Hepatocyte (in vitro differentiated cells): Measurements from ENCODE around the gene KNOP1. TPM values are rescaled to one million over a fixed set of nuclear protein-coding genes. Genes with fewer than 3 reads are reported as not detected.

Experiments
- DNase-seq: peaks from one replicate; pipeline ENCODE4 v3.0.0-alpha.2; 2016; ENCODE audit warnings: low spot score
- H2AFZ ChIP-seq: fragments of 200-600 bp; sonication (generic); 2 replicates; pipeline ENCODE4 v1.6.0; 2016; ENCODE audit warnings: antibody characterized with exemption, mild to moderate bottlenecking
- H3K27ac ChIP-seq: fragments of 200-600 bp; sonication (generic); 2 replicates; pipeline ENCODE4 v1.5.1; 2016; ENCODE audit warnings: mild to moderate bottlenecking
- H3K27me3 ChIP-seq: fragments of 200-600 bp; sonication (generic); 2 replicates; pipeline ENCODE4 v1.6.1; 2016
- H3K36me3 ChIP-seq: fragments of 200-600 bp; sonication (generic); replicated peaks from 2 replicates; pipeline ENCODE4 v1.5.1; 2016; ENCODE audit warnings: low read depth; ENCODE audit not compliant: insufficient read depth
- H3K4me1 ChIP-seq: fragments of 200-600 bp; sonication (generic); 2 replicates; pipeline ENCODE4 v1.5.1; 2016; ENCODE audit warnings: mild to moderate bottlenecking, moderate library complexity; ENCODE audit not compliant: insufficient read depth
- H3K4me2 ChIP-seq: fragments of 200-600 bp; sonication (generic); 2 replicates; pipeline ENCODE4 v1.6.0; 2016
- H3K4me3 ChIP-seq: fragments of 200-600 bp; sonication (generic); 2 replicates; pipeline ENCODE4 v1.5.1; 2016; ENCODE audit warnings: mild to moderate bottlenecking
- H3K79me2 ChIP-seq: fragments of 200-600 bp; sonication (generic); 2 replicates; pipeline ENCODE4 v1.6.0; 2017; ENCODE audit warnings: mild to moderate bottlenecking
- H3K9me2 ChIP-seq: fragments of 200-600 bp; sonication (generic); replicated peaks from 2 replicates; pipeline ENCODE4 v1.6.0; 2017; ENCODE audit warnings: mild to moderate bottlenecking; ENCODE audit not compliant: insufficient read depth
- H3K9me3 ChIP-seq: fragments of 200-600 bp; sonication (generic); 2 replicates; pipeline ENCODE4 v1.5.1; 2016; ENCODE audit warnings: low read depth, mild to moderate bottlenecking
- H4K20me1 ChIP-seq: fragments of 200-600 bp; sonication (generic); 2 replicates; pipeline ENCODE4 v1.6.0; 2016; ENCODE audit warnings: mild to moderate bottlenecking; ENCODE audit not compliant: insufficient read depth, poor library complexity, severe bottlenecking
- EZH2 ChIP-seq: fragments of 200-600 bp; sonication (generic); IDR thresholded peaks from 2 replicates; pipeline ENCODE4 v1.6.1; 2016; ENCODE audit warnings: antibody characterized with exemption, mild to moderate bottlenecking, borderline replicate concordance
- EZH2phosphoT487 ChIP-seq: fragments of 200-600 bp; sonication (generic); IDR thresholded peaks from one replicate; pipeline ENCODE4 v1.6.1; 2018; ENCODE audit warnings: antibody characterized with exemption, mild to moderate bottlenecking, low read depth, moderate library complexity; ENCODE audit not compliant: unreplicated experiment, severe bottlenecking
- WGBS: methylation state at CpG from one replicate; pipeline ENCODE4 v1.1.6; 2016; ENCODE audit warnings: low lambda C conversion rate; ENCODE audit errors: missing lambda C conversion rate; 5-methylcytosine and 5-hydroxymethylcytosine counted together
- polyA plus RNA-seq: library from polyadenylated mRNA; unstranded; fragments of >200 nt; fragmentation: Nextera tagmentation; extraction: Ambion mirVana; gene quantifications from 2 replicates; pipeline ENCODE4 v1.2.1, GENCODE V29; 2016
- total RNA-seq: library from RNA; depleted of rRNA; stranded (reverse); fragments of >200 nt; gene quantifications from 2 replicates; pipeline ENCODE4 v1.2.3, GENCODE V29; 2014
- TF ChIP-seq, protein P1 (sequence below): fragments of 200-600 bp; sonication (generic); IDR thresholded peaks from 2 replicates; pipeline ENCODE4 v1.5.1; 2016; ENCODE audit warnings: antibody characterized with exemption, mild to moderate bottlenecking; ENCODE audit not compliant: poor library complexity

KNOP1 gene
- total and polyA plus RNA-seq, 2 experiments from 2014 or later: 19.4 to 30.4 TPM

DNA sequence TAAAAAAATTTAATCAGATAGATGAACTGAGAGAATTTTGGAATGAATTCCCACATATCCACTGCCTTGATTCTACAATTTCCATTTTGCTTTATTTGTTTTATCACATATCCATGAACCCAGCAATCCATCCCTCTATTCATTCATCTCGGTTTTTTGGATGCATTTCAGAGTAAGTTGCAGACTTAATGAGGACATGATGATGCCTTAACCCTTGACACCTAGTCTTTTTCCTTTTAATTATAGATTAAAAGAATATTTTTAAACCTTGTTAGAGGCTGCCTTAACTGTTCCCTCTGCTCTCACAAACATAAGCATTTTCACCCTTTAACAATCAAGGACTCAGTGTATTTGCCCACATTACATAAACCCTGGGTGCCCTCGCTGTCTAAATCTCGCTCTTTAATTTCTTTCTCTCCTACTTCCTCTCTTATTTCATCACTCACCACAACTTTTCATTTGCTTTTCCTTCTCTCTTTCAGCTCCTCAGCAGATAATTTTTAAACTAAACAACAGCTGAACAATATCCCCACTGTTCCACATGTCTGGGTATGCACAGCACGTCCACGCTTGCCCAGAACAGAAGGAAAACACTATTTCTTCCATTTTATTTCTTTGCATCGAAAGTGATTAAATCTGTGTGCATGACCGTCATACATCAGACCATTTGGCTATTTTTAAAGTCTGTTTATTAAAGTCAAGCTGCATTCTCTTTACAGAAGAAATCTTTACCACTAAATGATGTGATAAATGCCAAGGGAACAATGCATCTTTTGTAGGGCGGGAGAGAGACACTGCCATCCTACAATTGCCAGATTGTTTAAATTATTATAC is 40.0 kb upstream of the KNOP1 start:
- TF ChIP-seq EZH2phosphoT487 (no peak), EZH2 (no peak)
- TF ChIP-seq, protein P1, sequence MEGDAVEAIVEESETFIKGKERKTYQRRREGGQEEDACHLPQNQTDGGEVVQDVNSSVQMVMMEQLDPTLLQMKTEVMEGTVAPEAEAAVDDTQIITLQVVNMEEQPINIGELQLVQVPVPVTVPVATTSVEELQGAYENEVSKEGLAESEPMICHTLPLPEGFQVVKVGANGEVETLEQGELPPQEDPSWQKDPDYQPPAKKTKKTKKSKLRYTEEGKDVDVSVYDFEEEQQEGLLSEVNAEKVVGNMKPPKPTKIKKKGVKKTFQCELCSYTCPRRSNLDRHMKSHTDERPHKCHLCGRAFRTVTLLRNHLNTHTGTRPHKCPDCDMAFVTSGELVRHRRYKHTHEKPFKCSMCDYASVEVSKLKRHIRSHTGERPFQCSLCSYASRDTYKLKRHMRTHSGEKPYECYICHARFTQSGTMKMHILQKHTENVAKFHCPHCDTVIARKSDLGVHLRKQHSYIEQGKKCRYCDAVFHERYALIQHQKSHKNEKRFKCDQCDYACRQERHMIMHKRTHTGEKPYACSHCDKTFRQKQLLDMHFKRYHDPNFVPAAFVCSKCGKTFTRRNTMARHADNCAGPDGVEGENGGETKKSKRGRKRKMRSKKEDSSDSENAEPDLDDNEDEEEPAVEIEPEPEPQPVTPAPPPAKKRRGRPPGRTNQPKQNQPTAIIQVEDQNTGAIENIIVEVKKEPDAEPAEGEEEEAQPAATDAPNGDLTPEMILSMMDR: no peak
- peak overlapping the region; percentile 45 for H3K4me2 ChIP-seq
- H3K4me3 ChIP-seq: no peak overlapping the region
- DNase-seq: no peak
- H3K9me2 ChIP-seq: no peaks in the 10 kb centered on the region
- no peak overlapping the region for H2AFZ ChIP-seq
- H3K79me2 ChIP-seq: no peaks in the 10 kb centered on the region
- H3K27me3 ChIP-seq: no peaks in the 10 kb centered on the region
- peak overlapping the region; percentile 63 for H3K27ac ChIP-seq
- WGBS: 52% methylated on average over 8 of the region's 8 CpGs
- H3K4me1 ChIP-seq: peaks cover 24% of the 10 kb centered on the region
- H3K36me3 ChIP-seq: no peaks in the 10 kb centered on the region
- no peaks in the 10 kb centered on the region for H4K20me1 ChIP-seq
- H3K9me3 ChIP-seq: no peaks in the 10 kb centered on the region

DNA sequence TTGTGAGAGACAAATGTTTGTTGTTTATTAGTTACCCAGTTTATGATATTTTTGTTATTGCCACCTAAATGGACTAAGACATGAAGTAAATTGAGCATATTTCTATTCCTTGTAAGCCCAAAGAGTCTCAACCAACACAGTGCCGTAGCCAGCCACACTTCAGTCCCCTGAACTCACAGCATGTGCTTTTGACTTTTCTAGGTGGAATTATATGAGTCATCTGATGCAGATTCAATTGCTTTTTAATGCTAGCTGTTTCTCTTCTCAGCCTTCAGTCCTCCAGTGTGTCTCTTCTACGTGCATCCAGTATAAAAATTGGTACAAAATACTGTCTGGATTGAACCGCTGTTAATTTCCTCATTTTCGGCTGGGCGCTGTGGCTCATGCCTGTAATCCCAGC is 39.0 kb upstream of the KNOP1 start:
- no peaks in the 10 kb centered on the region for H3K9me2 ChIP-seq
- DNase-seq: no peak
- H3K4me2 ChIP-seq: no peak overlapping the region
- H3K4me1 ChIP-seq: peaks cover 32% of the 10 kb centered on the region
- no peak overlapping the region for H2AFZ ChIP-seq
- no peak overlapping the region for H3K4me3 ChIP-seq
- no peaks in the 10 kb centered on the region for H4K20me1 ChIP-seq
- H3K79me2 ChIP-seq: no peaks in the 10 kb centered on the region
- H3K36me3 ChIP-seq: no peaks in the 10 kb centered on the region
- WGBS: 94% methylated on average over 5 of the region's 5 CpGs
- TF ChIP-seq, protein P1: no peak
- TF ChIP-seq EZH2phosphoT487: no peak
- TF ChIP-seq EZH2: no peak
- H3K27ac ChIP-seq: peak overlapping the region; percentile 63
- H3K9me3 ChIP-seq: no peaks in the 10 kb centered on the region
- no peaks in the 10 kb centered on the region for H3K27me3 ChIP-seq

DNA sequence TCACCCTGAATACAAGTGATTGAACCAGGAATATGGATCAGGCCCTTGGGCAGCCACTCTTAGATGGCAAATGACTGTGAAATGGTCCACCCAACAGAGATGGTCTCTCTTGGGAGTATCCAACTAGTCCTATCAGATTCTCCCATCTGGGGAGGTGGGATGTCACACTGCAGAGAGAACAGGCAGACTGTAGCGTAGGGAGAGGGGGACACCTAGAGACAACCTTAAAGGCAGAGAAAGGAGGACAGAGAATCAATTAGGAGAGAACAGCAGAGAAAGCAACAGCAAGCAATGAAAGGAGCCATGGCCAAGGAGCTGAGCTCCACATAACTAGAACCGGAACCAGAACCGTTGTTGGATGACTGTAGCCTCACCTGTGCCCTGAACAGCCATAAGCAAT is 37.2 kb upstream of the KNOP1 start:
- Histone ChIP-seq H3K9me3 (no peaks in the 10 kb centered on the region), H3K4me1 (peaks cover 34% of the 10 kb centered on the region)
- 99% methylated on average over 3 of the region's 3 CpGs for WGBS

More for the DNA sequence above, 37.2 kb upstream of the KNOP1 start:
- Histone ChIP-seq H3K79me2 (no peaks in the 10 kb centered on the region), H3K27ac (peak overlapping the region; percentile 75), H3K27me3 (no peaks in the 10 kb centered on the region), H4K20me1 (no peaks in the 10 kb centered on the region), H2AFZ (no peak overlapping the region), H3K9me2 (no peaks in the 10 kb centered on the region), H3K4me2 (no peak overlapping the region), H3K4me3 (no peak overlapping the region), H3K36me3 (no peaks in the 10 kb centered on the region)
- DNase-seq: no peak
- no peak for TF ChIP-seq EZH2
- TF ChIP-seq EZH2phosphoT487: no peak
- TF ChIP-seq, protein P1: no peak
